ENCODE data around the gene TBCC. TPM values are rescaled to one million over a fixed set of nuclear protein-coding genes. Genes with fewer than 3 reads are reported as not detected.

Gene TBCC
- total and polyA plus RNA-seq, 4 donors, result 6.9 to 13.5 (median 11.7) TPM

- TF ChIP-seq, protein P1, sequence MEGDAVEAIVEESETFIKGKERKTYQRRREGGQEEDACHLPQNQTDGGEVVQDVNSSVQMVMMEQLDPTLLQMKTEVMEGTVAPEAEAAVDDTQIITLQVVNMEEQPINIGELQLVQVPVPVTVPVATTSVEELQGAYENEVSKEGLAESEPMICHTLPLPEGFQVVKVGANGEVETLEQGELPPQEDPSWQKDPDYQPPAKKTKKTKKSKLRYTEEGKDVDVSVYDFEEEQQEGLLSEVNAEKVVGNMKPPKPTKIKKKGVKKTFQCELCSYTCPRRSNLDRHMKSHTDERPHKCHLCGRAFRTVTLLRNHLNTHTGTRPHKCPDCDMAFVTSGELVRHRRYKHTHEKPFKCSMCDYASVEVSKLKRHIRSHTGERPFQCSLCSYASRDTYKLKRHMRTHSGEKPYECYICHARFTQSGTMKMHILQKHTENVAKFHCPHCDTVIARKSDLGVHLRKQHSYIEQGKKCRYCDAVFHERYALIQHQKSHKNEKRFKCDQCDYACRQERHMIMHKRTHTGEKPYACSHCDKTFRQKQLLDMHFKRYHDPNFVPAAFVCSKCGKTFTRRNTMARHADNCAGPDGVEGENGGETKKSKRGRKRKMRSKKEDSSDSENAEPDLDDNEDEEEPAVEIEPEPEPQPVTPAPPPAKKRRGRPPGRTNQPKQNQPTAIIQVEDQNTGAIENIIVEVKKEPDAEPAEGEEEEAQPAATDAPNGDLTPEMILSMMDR (IDR thresholded peaks at IDR 0.05; ENCODE audit: low read depth, low read length, missing input control), result no peak
Observed at GRCh38 chr6:42782689-42783176, 36.8 kb upstream of the TBCC start (continued).

- under 1% methylated on average over 68 of the region's 70 CpGs for WGBS
- TF ChIP-seq YY1 (IDR thresholded peaks at IDR 0.05) (peak; percentile 35), HNF4G (IDR thresholded peaks at IDR 0.05) (no peak)
- Histone ChIP-seq H3K4me3 (ENCODE audit: low read depth in 1 of 3, low read length in 3 of 3) (peak within 1 kb of the TSS; percentile 81 to 97 (median 97)), H3K27me3 (ENCODE audit: control insufficient read depth in 4 of 4, insufficient read depth in 4 of 4, low read length in 3 of 4) (no peaks in the 10 kb centered on the region), H3K36me3 (ENCODE audit: control insufficient read depth in 4 of 4, insufficient read depth in 3 of 4, low read depth in 1 of 4, low read length in 3 of 4) (no peaks in the 10 kb centered on the region), H3K27ac (ENCODE audit: low read depth in 1 of 2, low read length in 2 of 2) (peak within 1 kb of the TSS; percentile 99 to 100), H3K4me1 (ENCODE audit: control insufficient read depth in 4 of 4, insufficient read depth in 4 of 4, low read length in 3 of 4) (peaks cover 1 to 37% (median 7%) of the 10 kb centered on the region in 4 donors), H3K9me3 (ENCODE audit: control insufficient read depth in 4 of 4, low read length in 3 of 4) (no peaks in the 10 kb centered on the region), H3K9ac (ENCODE audit: low read depth in 1 of 2, low read length in 2 of 2) (peak within 1 kb of the TSS; percentile 96 to 100)
- peak; percentile 80 for DNase-seq (ENCODE audit: low spot score)
Observed at GRCh38 chr6:42781796-42782688, 36.1 kb upstream of the TBCC start, which contains the start of gene BICRAL. TSS of gene BICRAL (plus strand) at chr6:42782052. CDS start at chr6:42822023, 39,971 bp downstream.

DNA sequence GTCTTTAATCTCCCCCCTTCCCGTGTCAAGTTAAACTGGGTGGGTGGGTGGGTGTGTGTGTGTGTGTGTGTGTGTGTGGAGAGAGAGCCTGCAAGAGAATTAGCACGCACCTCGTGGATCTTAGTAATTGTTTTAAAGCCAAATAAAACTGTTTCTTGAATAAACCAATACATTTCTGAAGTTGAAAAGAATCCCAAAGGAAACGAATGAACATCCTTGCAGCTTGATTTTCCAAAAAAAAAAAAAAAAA, 35.6 kb upstream of the TBCC start:
- Histone ChIP-seq H3K27ac (ENCODE audit: low read depth in 1 of 2, low read length in 2 of 2) (peak overlapping the region; percentile 99 to 100), H3K27me3 (ENCODE audit: control insufficient read depth in 4 of 4, insufficient read depth in 4 of 4, low read length in 3 of 4) (no peaks in the 10 kb centered on the region), H3K36me3 (ENCODE audit: control insufficient read depth in 4 of 4, insufficient read depth in 3 of 4, low read depth in 1 of 4, low read length in 3 of 4) (no peaks in the 10 kb centered on the region), H3K9ac (ENCODE audit: low read depth in 1 of 2, low read length in 2 of 2) (peak overlapping the region; percentile 52 to 72), H3K4me1 (ENCODE audit: control insufficient read depth in 4 of 4, insufficient read depth in 4 of 4, low read length in 3 of 4) (peaks cover 1 to 31% (median 6%) of the 10 kb centered on the region in 4 donors), H3K9me3 (ENCODE audit: control insufficient read depth in 4 of 4, low read length in 3 of 4) (no peaks in the 10 kb centered on the region), H3K4me3 (ENCODE audit: low read depth in 1 of 3, low read length in 3 of 3) (peak overlapping the region; percentile 35 to 97 (median 42))
- TF ChIP-seq NR2F2 (IDR thresholded peaks at IDR 0.05) (no peak), FOXA1 (IDR thresholded peaks at IDR 0.05) (no peak)
- peak; percentile 46 for DNase-seq (ENCODE audit: low spot score)
- 0% methylated on average over 4 of the region's 4 CpGs for WGBS

DNA sequence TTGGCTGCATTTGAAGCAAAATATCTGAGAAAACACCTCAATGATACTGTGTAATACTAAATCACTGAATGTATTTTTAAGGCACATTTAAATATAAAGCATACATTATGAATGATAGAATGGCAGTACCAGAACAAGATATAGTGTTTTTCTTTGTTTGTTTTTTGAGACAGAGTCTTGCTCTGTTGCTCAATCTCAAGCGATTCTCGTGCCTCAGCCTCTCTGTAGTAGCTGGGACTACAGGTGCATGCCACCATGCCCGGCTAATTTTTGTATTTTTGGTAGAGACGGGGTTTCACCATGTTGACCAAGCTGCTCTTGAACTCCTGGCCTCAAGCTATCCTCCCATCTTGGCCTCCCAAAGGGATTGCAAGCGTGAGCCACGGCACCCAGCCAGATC, 33.6 kb upstream of the TBCC start:
- no peaks in the 10 kb centered on the region for H3K9me3 ChIP-seq (ENCODE audit: control insufficient read depth in 4 of 4, low read length in 3 of 4)
- no peak for DNase-seq (ENCODE audit: low spot score)
- TF ChIP-seq HNF4G (IDR thresholded peaks at IDR 0.05) (no peak), HNF4A (conservative IDR thresholded peaks at IDR 0.05) (no peak), ZBTB33 (IDR thresholded peaks at IDR 0.05) (no peak), YY1 (IDR thresholded peaks at IDR 0.05) (no peak), GABPA (IDR thresholded peaks at IDR 0.05 in 1 of 2, conservative IDR thresholded peaks at IDR 0.05 in 1 of 2) (no peak), SP1 (IDR thresholded peaks at IDR 0.05) (no peak), EGR1 (IDR thresholded peaks at IDR 0.05; ENCODE audit: low read depth in 2 of 2) (no peak), TAF1 (conservative IDR thresholded peaks at IDR 0.05) (no peak), RAD21 (IDR thresholded peaks at IDR 0.05) (no peak), JUND (IDR thresholded peaks at IDR 0.05) (no peak), FOXA2 (IDR thresholded peaks at IDR 0.05) (no peak)
- TF ChIP-seq, protein P1 (IDR thresholded peaks at IDR 0.05; ENCODE audit: low read depth, low read length, missing input control), result no peak
- TF ChIP-seq, protein P2, sequence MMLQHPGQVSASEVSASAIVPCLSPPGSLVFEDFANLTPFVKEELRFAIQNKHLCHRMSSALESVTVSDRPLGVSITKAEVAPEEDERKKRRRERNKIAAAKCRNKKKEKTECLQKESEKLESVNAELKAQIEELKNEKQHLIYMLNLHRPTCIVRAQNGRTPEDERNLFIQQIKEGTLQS (IDR thresholded peaks at IDR 0.05), result no peak
- no peak overlapping the region for H3K9ac ChIP-seq (ENCODE audit: low read depth in 1 of 2, low read length in 2 of 2)
- H3K4me3 ChIP-seq (ENCODE audit: low read depth in 1 of 3, low read length in 3 of 3), result no peak overlapping the region
- no peaks in the 10 kb centered on the region for H3K27me3 ChIP-seq (ENCODE audit: control insufficient read depth in 4 of 4, insufficient read depth in 4 of 4, low read length in 3 of 4)
- WGBS, result 89% methylated on average over 6 of the region's 6 CpGs
- H3K4me1 ChIP-seq (ENCODE audit: control insufficient read depth in 4 of 4, insufficient read depth in 4 of 4, low read length in 3 of 4), result peaks cover 0 to 12% (median 5%) of the 10 kb centered on the region in 4 donors
- H3K36me3 ChIP-seq (ENCODE audit: control insufficient read depth in 4 of 4, insufficient read depth in 3 of 4, low read depth in 1 of 4, low read length in 3 of 4), result no peaks in the 10 kb centered on the region
- H3K27ac ChIP-seq (ENCODE audit: low read depth in 1 of 2, low read length in 2 of 2), result no peak overlapping the region
